Keratinocyte (primary cell): ENCODE measurements around the gene METTL2A. TPM values are rescaled to one million over a fixed set of nuclear protein-coding genes. Genes with fewer than 3 reads are reported as not detected.
"Not testable (repeated sequence)": the region's sequence is repeated elsewhere in the genome, so short reads cannot be mapped to it uniquely, and the experiment has no call there.

Source experiments
- DNase-seq: peaks from one replicate; pipeline ENCODE4 v3.0.0-alpha.2; 2011; ENCODE audit warnings: low read depth, missing footprints, low spot score
- FAIRE-seq: peaks from 2 replicates; lab custom pipeline; 2011; peaks lifted over from hg19 to GRCh38; lab: Jason Lieb, UNC
- H2AFZ ChIP-seq: 2 replicates; pipeline ENCODE4 v1.6.0; 2012; ENCODE audit warnings: low read length, control low read depth, inconsistent platforms; ENCODE audit not compliant: control insufficient read depth
- H3K27ac ChIP-seq: 2 replicates; pipeline ENCODE4 v1.5.1; 2011; ENCODE audit warnings: low read length; ENCODE audit not compliant: control insufficient read depth, insufficient read depth
- H3K27me3 ChIP-seq: 3 replicates; pipeline ENCODE4 v1.6.0; 2011; ENCODE audit warnings: low read length; ENCODE audit not compliant: control insufficient read depth, insufficient read depth; ENCODE audit errors: extremely low read depth
- H3K36me3 ChIP-seq, 2 experiments: 2 replicates in 1 of 2; 3 replicates in 1 of 2; pipeline ENCODE4 v1.5.1; 2011; ENCODE audit warnings: low read length in 2 of 2, mild to moderate bottlenecking in 1 of 2; ENCODE audit not compliant: control insufficient read depth in 2 of 2, insufficient read depth in 2 of 2; ENCODE audit errors: extremely low read depth in 1 of 2
- H3K4me1 ChIP-seq: 3 replicates; pipeline ENCODE4 v1.5.1; 2011; ENCODE audit warnings: low read length; ENCODE audit not compliant: control insufficient read depth, insufficient read depth; ENCODE audit errors: extremely low read depth
- H3K4me2 ChIP-seq: 3 replicates; pipeline ENCODE4 v1.6.0; 2011; ENCODE audit warnings: low read depth, low read length; ENCODE audit not compliant: control insufficient read depth, insufficient read depth; ENCODE audit errors: extremely low read depth
- H3K4me3 ChIP-seq, 3 experiments: fragments of 200-600 bp in 1 of 3; sonication (generic) in 1 of 3; 2 replicates in 2 of 3; 3 replicates in 1 of 3; pipeline ENCODE4 v1.5.1; 2011 to 2016; ENCODE audit warnings: low read length in 3 of 3, mild to moderate bottlenecking in 3 of 3, control low read depth in 2 of 3, inconsistent platforms in 1 of 3, low read depth in 1 of 3, mixed read lengths in 1 of 3, mixed run types in 1 of 3, moderate library complexity in 1 of 3; ENCODE audit not compliant: control insufficient read depth in 2 of 3, insufficient read depth in 2 of 3; ENCODE audit errors: extremely low read depth in 1 of 3
- H3K79me2 ChIP-seq: 2 replicates; pipeline ENCODE4 v1.6.0; 2012; ENCODE audit warnings: low read length; ENCODE audit not compliant: control insufficient read depth, insufficient read depth
- H3K9ac ChIP-seq: 3 replicates; pipeline ENCODE4 v1.6.0; 2011; ENCODE audit warnings: low read length; ENCODE audit not compliant: control insufficient read depth, insufficient read depth; ENCODE audit errors: extremely low read depth
- H3K9me1 ChIP-seq: 3 replicates; pipeline ENCODE4 v1.6.0; 2011; ENCODE audit warnings: low read length; ENCODE audit not compliant: control insufficient read depth, insufficient read depth; ENCODE audit errors: extremely low read depth
- H3K9me3 ChIP-seq: 2 replicates; pipeline ENCODE4 v1.5.1; 2012; ENCODE audit warnings: low read depth, low read length; ENCODE audit not compliant: control insufficient read depth
- H4K20me1 ChIP-seq: 3 replicates; pipeline ENCODE4 v1.6.0; 2011; ENCODE audit warnings: low read length; ENCODE audit not compliant: control insufficient read depth, insufficient read depth; ENCODE audit errors: extremely low read depth
- EZH2 ChIP-seq: IDR thresholded peaks from one replicate; pipeline ENCODE4 v1.6.1; 2012; ENCODE audit warnings: inconsistent platforms, mild to moderate bottlenecking, low read length, moderate library complexity
- dilution Hi-C: fragments of 300-500 bp; cut with MboI; formaldehyde crosslinking; loops from one replicate; pipeline ENCODE4 v1.7.0; 2020; ENCODE audit warnings: low sequenced_read_pairs; ENCODE audit not compliant: extremely low pct_ligation_motif_present
- polyA minus RNA-seq, 3 experiments: library from RNA; depleted of rRNA, polyadenylated mRNA; stranded (reverse); fragments of >200 nt; gene quantifications; 1 replicate in 1 of 3; 2 replicates in 1 of 3; 3 replicates in 1 of 3; pipeline ENCODE4 v1.2.3, GENCODE V29; 2011
- polyA plus RNA-seq, 5 experiments: library from polyadenylated mRNA; depleted of rRNA in 3 of 5; stranded (reverse) in 3 of 5; stranded (forward) in 1 of 5; unstranded in 1 of 5; fragments of >200 nt; gene quantifications; 1 replicate in 1 of 5; 2 replicates in 3 of 5; 3 replicates in 1 of 5; pipeline versions ENCODE4 v1.2.1 to v1.2.3, GENCODE V29; 2011 to 2012; ENCODE audit warnings: missing spikeins in 2 of 5, low read depth in 1 of 5, low replicate concordance in 1 of 5
- TF ChIP-seq, protein P1 (sequence below), 3 experiments: IDR thresholded peaks in 1 of 3; conservative IDR thresholded peaks in 1 of 3; optimal IDR thresholded peaks in 1 of 3; 2 replicates in 2 of 3; 3 replicates in 1 of 3; pipeline versions ENCODE3 to v1.5.1; 2011; ENCODE audit warnings: low read length in 3 of 3, mild to moderate bottlenecking in 3 of 3, moderate library complexity in 2 of 3, control low read depth in 1 of 3, inconsistent platforms in 1 of 3; ENCODE audit not compliant: insufficient read depth in 2 of 3; ENCODE audit errors: extremely low read depth in 1 of 3

The METTL2A gene, protein sequence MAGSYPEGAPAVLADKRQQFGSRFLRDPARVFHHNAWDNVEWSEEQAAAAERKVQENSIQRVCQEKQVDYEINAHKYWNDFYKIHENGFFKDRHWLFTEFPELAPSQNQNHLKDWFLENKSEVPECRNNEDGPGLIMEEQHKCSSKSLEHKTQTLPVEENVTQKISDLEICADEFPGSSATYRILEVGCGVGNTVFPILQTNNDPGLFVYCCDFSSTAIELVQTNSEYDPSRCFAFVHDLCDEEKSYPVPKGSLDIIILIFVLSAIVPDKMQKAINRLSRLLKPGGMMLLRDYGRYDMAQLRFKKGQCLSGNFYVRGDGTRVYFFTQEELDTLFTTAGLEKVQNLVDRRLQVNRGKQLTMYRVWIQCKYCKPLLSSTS
- 14.9 to 22.2 TPM (median 17.9 TPM) in 3 replicates for polyA plus RNA-seq
- 11.6 TPM for polyA plus RNA-seq (2011; ENCODE audit: low read depth)
- 12.2 and 16.9 TPM in 2 replicates for polyA plus RNA-seq (2011; cell fraction: cytosol; rRNA removed)
- polyA plus RNA-seq (2011; cell fraction: nucleus; rRNA removed): 14.1 and 16.6 TPM in 2 replicates
- 17.6 and 17.9 TPM in 2 replicates for polyA plus RNA-seq (2012; ENCODE audit: low replicate concordance)
- 7.8 to 24.5 TPM (median 15.2 TPM) in 3 replicates for polyA minus RNA-seq
- 11.9 TPM for polyA minus RNA-seq (2011; cell fraction: cytosol; rRNA and poly(A)+ RNA removed)
- polyA minus RNA-seq (2011; cell fraction: nucleus; rRNA and poly(A)+ RNA removed): 13.4 and 15.3 TPM in 2 replicates

DNA sequence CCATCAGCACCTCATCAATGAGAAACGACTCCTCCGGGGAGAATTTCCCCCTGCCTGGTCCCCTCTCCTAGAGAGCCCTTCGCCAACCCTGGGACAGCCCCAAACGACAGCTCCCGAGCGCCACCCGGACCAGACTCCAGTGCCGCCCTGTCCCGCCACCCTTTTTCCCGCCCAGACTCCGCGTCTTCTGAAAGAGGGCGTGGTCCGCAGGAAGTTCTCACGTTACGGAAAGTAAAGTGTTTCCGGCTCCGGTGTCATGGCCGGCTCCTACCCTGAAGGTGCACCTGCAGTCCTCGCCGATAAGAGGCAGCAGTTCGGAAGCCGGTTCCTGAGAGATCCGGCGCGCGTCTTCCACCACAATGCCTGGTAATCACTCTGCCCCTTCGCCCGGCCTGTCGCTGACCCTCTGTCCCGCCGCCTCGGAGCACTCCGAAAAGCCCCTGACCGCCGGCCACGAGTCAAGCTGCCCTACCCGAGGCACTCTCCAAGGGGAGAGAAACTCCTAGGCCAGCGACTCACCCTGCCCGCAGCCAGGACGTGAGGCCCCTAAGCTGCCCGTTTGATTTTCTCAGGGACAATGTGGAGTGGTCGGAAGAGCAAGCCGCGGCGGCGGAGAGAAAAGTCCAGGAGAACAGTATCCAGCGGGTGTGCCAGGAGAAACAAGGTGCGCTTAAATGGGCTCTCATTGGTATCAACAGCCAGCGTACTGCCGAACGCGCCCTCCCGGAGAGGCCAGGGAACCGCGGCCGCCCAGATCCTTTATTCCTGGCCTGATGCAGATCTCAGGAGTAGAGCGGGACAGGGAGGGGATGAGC lies at the start of gene METTL2A:
TSS of gene METTL2A (plus strand) at position 251 of the 815 bp plus-strand sequence. CDS start at position 257, 6 bp downstream.
- H4K20me1 ChIP-seq, FAIRE-seq, H3K36me3 ChIP-seq, H3K9me1 ChIP-seq, H3K9me3 ChIP-seq, H3K27me3 ChIP-seq, dilution Hi-C loops, H3K4me1 ChIP-seq: not testable (repeated sequence)
- H3K4me3 ChIP-seq: peak within 1 kb of the TSS; percentile 77 to 83 (median 77)
- TF ChIP-seq, protein P1, sequence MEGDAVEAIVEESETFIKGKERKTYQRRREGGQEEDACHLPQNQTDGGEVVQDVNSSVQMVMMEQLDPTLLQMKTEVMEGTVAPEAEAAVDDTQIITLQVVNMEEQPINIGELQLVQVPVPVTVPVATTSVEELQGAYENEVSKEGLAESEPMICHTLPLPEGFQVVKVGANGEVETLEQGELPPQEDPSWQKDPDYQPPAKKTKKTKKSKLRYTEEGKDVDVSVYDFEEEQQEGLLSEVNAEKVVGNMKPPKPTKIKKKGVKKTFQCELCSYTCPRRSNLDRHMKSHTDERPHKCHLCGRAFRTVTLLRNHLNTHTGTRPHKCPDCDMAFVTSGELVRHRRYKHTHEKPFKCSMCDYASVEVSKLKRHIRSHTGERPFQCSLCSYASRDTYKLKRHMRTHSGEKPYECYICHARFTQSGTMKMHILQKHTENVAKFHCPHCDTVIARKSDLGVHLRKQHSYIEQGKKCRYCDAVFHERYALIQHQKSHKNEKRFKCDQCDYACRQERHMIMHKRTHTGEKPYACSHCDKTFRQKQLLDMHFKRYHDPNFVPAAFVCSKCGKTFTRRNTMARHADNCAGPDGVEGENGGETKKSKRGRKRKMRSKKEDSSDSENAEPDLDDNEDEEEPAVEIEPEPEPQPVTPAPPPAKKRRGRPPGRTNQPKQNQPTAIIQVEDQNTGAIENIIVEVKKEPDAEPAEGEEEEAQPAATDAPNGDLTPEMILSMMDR (optimal IDR thresholded peaks at IDR 0.05 in 1 of 3, IDR thresholded peaks at IDR 0.05 in 1 of 3, conservative IDR thresholded peaks at IDR 0.05 in 1 of 3; ENCODE audit: extremely low read depth in 1 of 3, insufficient read depth in 2 of 3, low read length in 3 of 3): peak; percentile 16 to 46 (median 45)
- H3K27ac ChIP-seq: peak within 1 kb of the TSS; percentile 56
- peak within 1 kb of the TSS; percentile 87 for H3K4me2 ChIP-seq
- H2AFZ ChIP-seq: peak within 1 kb of the TSS; percentile 92
- peaks cover 21% of the 10 kb centered on the region for H3K79me2 ChIP-seq
- DNase-seq: peak; percentile 56
- H3K9ac ChIP-seq: peak within 1 kb of the TSS; percentile 78

DNA sequence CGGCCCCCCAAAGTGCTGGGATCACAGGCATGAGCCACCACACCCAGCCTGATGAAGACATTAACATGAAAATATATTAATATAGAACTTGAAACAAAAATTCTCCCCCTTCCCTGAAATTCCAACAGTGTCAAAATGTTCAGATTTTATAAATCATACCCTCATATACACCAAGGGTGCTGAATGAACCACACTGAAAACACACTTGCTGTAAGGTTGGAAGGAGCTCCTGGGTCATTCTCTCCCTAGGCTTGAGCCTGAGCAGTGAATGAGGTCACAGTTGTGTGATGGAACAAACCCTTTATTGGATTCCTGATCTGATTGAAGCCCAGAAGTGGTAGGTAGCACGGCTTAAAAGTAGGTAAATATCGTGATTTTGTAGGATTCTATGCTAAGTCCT lies 43.4 kb upstream of the METTL2A start, which contains the start of gene EFCAB3:
TSS of gene EFCAB3 (plus strand) at position 301 of the 400 bp plus-strand sequence. CDS start 2,427 bp downstream, outside the sequence.
- no peaks in the 10 kb centered on the region for H3K9me3 ChIP-seq
- no peak within 1 kb of the TSS for H3K4me2 ChIP-seq
- dilution Hi-C loops: no loop called here
- H3K4me3 ChIP-seq: no peak within 1 kb of the TSS
- peaks cover 8% of the 10 kb centered on the region for H3K27me3 ChIP-seq
- H3K9ac ChIP-seq: no peak within 1 kb of the TSS
- H4K20me1 ChIP-seq: no peaks in the 10 kb centered on the region
- H2AFZ ChIP-seq: no peak within 1 kb of the TSS
- no peaks in the 10 kb centered on the region for H3K79me2 ChIP-seq
- DNase-seq (no peak), FAIRE-seq (no peak)
- H3K9me1 ChIP-seq: no peaks in the 10 kb centered on the region
- TF ChIP-seq EZH2: no peak
- TF ChIP-seq, protein P1 (optimal IDR thresholded peaks at IDR 0.05 in 1 of 3, IDR thresholded peaks at IDR 0.05 in 1 of 3, conservative IDR thresholded peaks at IDR 0.05 in 1 of 3; ENCODE audit: extremely low read depth in 1 of 3, insufficient read depth in 2 of 3, low read length in 3 of 3): no peak
- no peak within 1 kb of the TSS for H3K27ac ChIP-seq
- no peaks in the 10 kb centered on the region for H3K36me3 ChIP-seq
- no peaks in the 10 kb centered on the region for H3K4me1 ChIP-seq
